Omental fat pad (tissue), 4 donors: ENCODE data around the gene IFI35. TPM values are rescaled to one million over a fixed set of nuclear protein-coding genes. Genes with fewer than 3 reads are reported as not detected.
"Not testable (repeated sequence)": the region's sequence is repeated elsewhere in the genome, so short reads cannot be mapped to it uniquely, and the experiment has no call there.

Experiments used
- ATAC-seq: fragments of 150-250 bp; one replicate; pipeline ENCODE4 v1.9.1; 2016; ENCODE audit warnings: mild to moderate bottlenecking, moderate library complexity; ENCODE audit not compliant: low FRiP score
- DNase-seq: peaks from one replicate; pipeline ENCODE4 v3.0.0-alpha.2; 2019; ENCODE audit warnings: low spot score
- CTCF ChIP-seq, 3 donors: fragments of 450-650 bp; IDR thresholded peaks; one replicate each; pipeline ENCODE4 v1.5.1; 2016 to 2017; ENCODE audit warnings: antibody characterized with exemption in 3 of 3, mild to moderate bottlenecking in 3 of 3, moderate library complexity in 2 of 3
- total RNA-seq, 4 donors: library from RNA; depleted of rRNA; stranded (reverse); fragments of >200 nt; gene quantifications; one replicate each; pipeline ENCODE4 v1.1.0, GENCODE V29; 2016

The IFI35 gene
- 100 to 1,000 TPM in 1 of 4 donors, 10 to 100 TPM in 3; 29.1 to 108 (median 34.4) TPM for total RNA-seq

DNA sequence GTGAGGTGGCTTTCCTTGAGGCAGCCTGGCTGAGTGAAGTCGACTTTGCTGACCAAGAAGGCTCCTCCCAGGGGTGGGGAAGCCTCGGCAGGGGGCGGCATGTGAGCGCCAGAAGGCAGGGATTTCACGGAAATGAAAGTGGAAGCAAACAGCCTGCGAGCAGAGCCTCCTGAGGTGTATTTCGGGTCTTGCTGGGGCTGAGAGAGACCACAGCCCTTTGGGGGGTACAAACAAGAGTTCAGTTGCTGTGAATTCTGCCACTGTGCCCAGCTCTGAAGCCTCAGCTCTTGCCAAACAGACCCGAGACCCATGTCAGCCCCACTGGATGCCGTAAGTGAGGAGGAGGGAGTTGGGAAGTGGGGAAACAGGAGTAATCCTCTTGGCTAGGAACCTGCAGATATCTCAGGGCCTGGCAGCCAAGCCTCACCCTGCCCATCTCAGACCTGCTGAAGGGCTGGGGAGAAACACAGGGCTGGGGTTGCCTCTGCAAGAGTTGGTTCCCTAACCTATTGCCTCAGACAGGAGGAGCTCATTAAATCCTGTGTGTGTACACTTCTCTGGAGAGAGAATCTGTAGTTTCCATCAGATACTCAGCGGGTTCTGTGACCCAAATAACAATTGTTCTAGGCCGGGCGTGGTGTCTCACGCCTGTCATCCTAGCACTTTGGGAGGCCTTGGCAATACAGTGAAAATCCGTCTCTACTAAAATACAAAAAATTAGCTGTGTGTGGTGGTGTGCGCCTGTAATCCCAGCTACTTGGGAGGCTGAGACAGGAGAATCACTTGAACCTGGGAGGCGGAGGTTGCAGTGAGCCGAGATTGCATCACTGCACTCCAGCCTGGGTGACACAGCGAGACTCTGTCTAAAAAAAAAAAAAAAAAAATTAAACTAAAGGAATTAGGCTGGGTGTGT, at the start of gene IFI35:
Gene IFI35 (plus strand): TSS at position 146 of the 913 bp plus-strand sequence. CDS start 164 bp downstream, at position 310.
- DNase-seq: peak; percentile 50

GRCh38 chr17:42964161-42964932, 42.2 kb upstream of the IFI35 start, which contains the start of gene AARSD1:
Gene AARSD1 (minus strand): TSS chr17:42964454. CDS start chr17:42964440, 14 bp downstream.
- ATAC-seq (peak; percentile 95), DNase-seq (peak; percentile 52)
- no peak for TF ChIP-seq CTCF (IDR thresholded peaks at IDR 0.05)

More for the DNA sequence above, at the start of gene IFI35:
- peak; percentile 89 for ATAC-seq
- TF ChIP-seq CTCF (IDR thresholded peaks at IDR 0.05): no peak

- DNase-seq: no peak
- no peak for TF ChIP-seq CTCF (IDR thresholded peaks at IDR 0.05)
- no peak for ATAC-seq
These were observed 38.7 kb upstream of the IFI35 start for GRCh38 chr17:42967925-42968324.

GRCh38 chr17:42969001-42969581, 37.5 kb upstream of the IFI35 start:
- DNase-seq (no peak), ATAC-seq (no peak)
- TF ChIP-seq CTCF (IDR thresholded peaks at IDR 0.05): no peak

GRCh38 chr17:42971589-42971988, 35.0 kb upstream of the IFI35 start:
- no peak for DNase-seq
- TF ChIP-seq CTCF (IDR thresholded peaks at IDR 0.05): no peak
- ATAC-seq: no peak

- not testable (repeated sequence) for DNase-seq, ATAC-seq
These were observed 33.3 kb upstream of the IFI35 start for GRCh38 chr17:42973323-42973722.

GRCh38 chr17:42975265-42975664, 31.3 kb upstream of the IFI35 start:
- no peak for TF ChIP-seq CTCF (IDR thresholded peaks at IDR 0.05)
- DNase-seq (no peak), ATAC-seq (no peak)

GRCh38 chr17:42975701-42976100, 30.9 kb upstream of the IFI35 start:
- not testable (repeated sequence) for ATAC-seq, DNase-seq
